HepG2 (cell line): ENCODE data around the gene GRB2. TPM values are rescaled to one million over a fixed set of nuclear protein-coding genes. Genes with fewer than 3 reads are reported as not detected.

Source experiments
- ATF7 ChIP-seq, 2 experiments: fragments of 450-650 bp in 1 of 2; sonication (generic) in 1 of 2; formaldehyde crosslinking in 1 of 2; IDR thresholded peaks; 2 replicates each; pipeline versions ENCODE4 v1.4.0 to v1.6.1; 2016 to 2020; ENCODE audit warnings: antibody characterized with exemption in 1 of 2, mild to moderate bottlenecking in 1 of 2, missing genetic modification reagents in 1 of 2
- E2F5 ChIP-seq: sonication (generic); formaldehyde crosslinking; conservative IDR thresholded peaks from 2 replicates; pipeline ENCODE4 v1.4.0; 2020; ENCODE audit warnings: missing genetic modification reagents
- ELF1 ChIP-seq: sonication (generic); formaldehyde crosslinking; IDR thresholded peaks from 2 replicates; pipeline ENCODE4 v1.4.0; 2020; ENCODE audit warnings: missing genetic modification reagents
- FOXA1 ChIP-seq, 2 experiments: fragments of 450-650 bp in 1 of 2; sonication (generic) in 1 of 2; formaldehyde crosslinking in 1 of 2; IDR thresholded peaks; 2 replicates each; pipeline versions ENCODE4 v1.4.0 to v1.6.1; 2016 to 2020; ENCODE audit warnings: missing genetic modification reagents in 1 of 2
- FOXA3 ChIP-seq: IDR thresholded peaks from 2 replicates; pipeline ENCODE4 v1.6.1; 2016; ENCODE audit warnings: missing genetic modification reagents, missing compliant biosample characterization
- HNRNPL ChIP-seq: fragments of 200-400 bp; formaldehyde crosslinking; IDR thresholded peaks from 2 replicates; pipeline ENCODE4 v1.6.1; 2017; ENCODE audit warnings: mild to moderate bottlenecking, low read depth, low read length
- KDM6A ChIP-seq: IDR thresholded peaks from 2 replicates; pipeline ENCODE4 v1.6.1; 2016; ENCODE audit warnings: low read depth
- NCOA1 ChIP-seq: sonication (generic); formaldehyde crosslinking; IDR thresholded peaks from 2 replicates; pipeline ENCODE4 v1.9.0; 2021; ENCODE audit warnings: missing genetic modification reagents
- RFXANK ChIP-seq: IDR thresholded peaks from 2 replicates; pipeline ENCODE4 v1.6.1; 2016
- RNF219 ChIP-seq: sonication (generic); formaldehyde crosslinking; IDR thresholded peaks from 2 replicates; pipeline ENCODE4 v1.5.0; 2020; ENCODE audit warnings: mild to moderate bottlenecking, missing genetic modification reagents
- ZBTB7B ChIP-seq: sonication (generic); formaldehyde crosslinking; IDR thresholded peaks from 2 replicates; pipeline ENCODE4 v1.4.0; 2020; ENCODE audit warnings: missing genetic modification reagents
- ZNF263 ChIP-seq: sonication (generic); formaldehyde crosslinking; IDR thresholded peaks from 2 replicates; pipeline ENCODE4 v1.4.0; 2020; ENCODE audit warnings: missing genetic modification reagents
- ZNF432 ChIP-seq: sonication (generic); formaldehyde crosslinking; IDR thresholded peaks from 2 replicates; pipeline ENCODE4 v1.5.0; 2020; ENCODE audit warnings: missing genetic modification reagents, mild to moderate bottlenecking, borderline replicate concordance
- ZNF615 ChIP-seq: sonication (generic); formaldehyde crosslinking; IDR thresholded peaks from 2 replicates; pipeline ENCODE4 v1.5.0; 2020; ENCODE audit warnings: mild to moderate bottlenecking, missing genetic modification reagents, borderline replicate concordance
- ZNF646 ChIP-seq: sonication (generic); formaldehyde crosslinking; IDR thresholded peaks from 2 replicates; pipeline ENCODE4 v1.9.0; 2021; ENCODE audit warnings: mild to moderate bottlenecking, missing genetic modification reagents
- ZNF674 ChIP-seq: sonication (generic); formaldehyde crosslinking; IDR thresholded peaks from 2 replicates; pipeline ENCODE4 v1.5.0; 2020; ENCODE audit warnings: low read depth, mild to moderate bottlenecking, missing genetic modification reagents
- ZNF761 ChIP-seq: sonication (generic); formaldehyde crosslinking; conservative IDR thresholded peaks from 2 replicates; pipeline ENCODE4 v1.4.0; 2020; ENCODE audit warnings: mild to moderate bottlenecking, missing genetic modification reagents
- ZNF773 ChIP-seq: sonication (generic); formaldehyde crosslinking; IDR thresholded peaks from 2 replicates; pipeline ENCODE4 v1.4.0; 2020; ENCODE audit warnings: missing genetic modification reagents, borderline replicate concordance
- ZSCAN22 ChIP-seq: sonication (generic); formaldehyde crosslinking; IDR thresholded peaks from 2 replicates; pipeline ENCODE4 v1.4.0; 2020; ENCODE audit warnings: mild to moderate bottlenecking, missing genetic modification reagents
- ZZZ3 ChIP-seq: sonication (generic); formaldehyde crosslinking; IDR thresholded peaks from 2 replicates; pipeline ENCODE4 v1.4.0; 2020; ENCODE audit warnings: missing genetic modification reagents, mild to moderate bottlenecking, borderline replicate concordance
- polyA plus RNA-seq, 8 experiments: library from polyadenylated mRNA; depleted of rRNA in 3 of 8; stranded (reverse) in 7 of 8; unstranded in 1 of 8; fragments of >200 nt; fragmentation: Illumina TruSeq in 4 of 8; extraction: Trizol in 4 of 8; gene quantifications; 2 replicates each; pipeline versions ENCODE4 v1.2.1 to v1.2.3, GENCODE V29; 2011 to 2016; ENCODE audit warnings: low read depth in 4 of 8, missing spikeins in 1 of 8, mixed read lengths in 1 of 8; ENCODE audit not compliant: insufficient read depth in 1 of 8
- total RNA-seq, 5 experiments: library from RNA; depleted of rRNA; stranded (reverse); fragments of >200 nt; fragmentation: Illumina TruSeq; extraction: Trizol; gene quantifications; 2 replicates each; pipeline ENCODE4 v1.2.3, GENCODE V29; 2016; ENCODE audit warnings: low read depth in 1 of 5

GRB2 gene
- total and polyA plus RNA-seq, 2 of the 13 experiments (the other 11 are each of a cell fraction or from before 2014, with no cell fraction given) = 84.6 to 92.3 TPM

GRCh38 chr17:75295201-75296158 lies 110.0 kb downstream of the GRB2 start (continued):
- no peak for TF ChIP-seq RNF219 (CRISPR knock-in tag)
- peak; percentile 85 for TF ChIP-seq ZNF263 (CRISPR knock-in tag)
- TF ChIP-seq ZSCAN22 = no peak
- TF ChIP-seq ATF7 (IDR thresholded peaks at IDR 0.05) = no peak
- TF ChIP-seq ATF7 (CRISPR knock-in tag; IDR thresholded peaks at IDR 0.05) = no peak; the same call in 1 of the 2 replicates
- TF ChIP-seq ZNF773 (CRISPR knock-in tag) = no peak
- TF ChIP-seq ELF1 = peak; percentile 62
- TF ChIP-seq HNRNPL = no peak
- peak; percentile 61; the same call in 1 of the 2 replicates for TF ChIP-seq ZBTB7B (CRISPR knock-in tag)
- TF ChIP-seq ZNF432 (CRISPR knock-in tag) = no peak
- no peak for TF ChIP-seq FOXA1 (IDR thresholded peaks at IDR 0.05)
- TF ChIP-seq FOXA1 (CRISPR knock-in tag; IDR thresholded peaks at IDR 0.05) = peak; percentile 57; the same call in 1 of the 2 replicates
- no peak for TF ChIP-seq RFXANK (CRISPR knock-in tag)
- TF ChIP-seq NCOA1 (CRISPR knock-in tag) = peak; percentile 92; the same call in 1 of the 2 replicates
- TF ChIP-seq KDM6A (CRISPR knock-in tag) = peak; percentile 95
- 0 out of 2 replicates have a peak, but pooled peaks have one; percentile 24 for TF ChIP-seq ZNF646
- TF ChIP-seq FOXA3 (CRISPR knock-in tag) = peak; percentile 74
- TF ChIP-seq ZNF615 (CRISPR knock-in tag) = no peak
- TF ChIP-seq ZNF761 (CRISPR knock-in tag) = peak; percentile 87
- TF ChIP-seq ZZZ3 = no peak
- no peak for TF ChIP-seq ZNF674 (CRISPR knock-in tag)
- TF ChIP-seq E2F5 (CRISPR knock-in tag) = no peak
